Fibroblast of peridontal ligament (primary cell): ENCODE results near the gene DIAPH2.
"Not testable (repeated sequence)": the region's sequence is repeated elsewhere in the genome, so short reads cannot be mapped to it uniquely, and the experiment has no call there.

Experiments
- DNase-seq: peaks from one replicate; pipeline ENCODE4 v3.0.0-alpha.2; 2010; ENCODE audit errors: extremely low read depth

The DIAPH2 gene

GRCh38 chrX:96719161-96719875 is 34.7 kb downstream of the DIAPH2 start:
- no peak for DNase-seq

GRCh38 chrX:96721354-96721753 is 36.7 kb downstream of the DIAPH2 start:
- peak; percentile 18 for DNase-seq

GRCh38 chrX:96722781-96723180 is 38.1 kb downstream of the DIAPH2 start:
- DNase-seq = no peak

DNA sequence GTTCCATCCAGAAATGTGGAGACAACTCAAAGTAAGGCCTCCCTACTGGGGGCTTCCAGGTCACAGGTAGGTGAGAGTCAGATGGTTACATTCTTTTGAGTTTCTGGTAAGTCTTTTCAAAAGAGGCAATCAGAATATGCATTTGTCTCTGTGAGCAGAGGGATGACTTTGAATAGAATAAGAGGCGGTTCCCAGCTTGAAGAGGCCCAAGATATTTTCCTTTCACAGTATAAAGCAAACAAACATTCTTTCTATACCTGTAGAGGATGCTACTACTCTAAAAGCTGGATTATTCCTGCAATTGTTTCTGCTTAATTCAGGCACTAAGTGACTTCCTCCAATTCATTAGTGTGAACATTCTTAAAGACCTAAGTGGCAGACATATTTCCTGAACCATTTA is 44.4 kb downstream of the DIAPH2 start:
- no peak for DNase-seq

DNA sequence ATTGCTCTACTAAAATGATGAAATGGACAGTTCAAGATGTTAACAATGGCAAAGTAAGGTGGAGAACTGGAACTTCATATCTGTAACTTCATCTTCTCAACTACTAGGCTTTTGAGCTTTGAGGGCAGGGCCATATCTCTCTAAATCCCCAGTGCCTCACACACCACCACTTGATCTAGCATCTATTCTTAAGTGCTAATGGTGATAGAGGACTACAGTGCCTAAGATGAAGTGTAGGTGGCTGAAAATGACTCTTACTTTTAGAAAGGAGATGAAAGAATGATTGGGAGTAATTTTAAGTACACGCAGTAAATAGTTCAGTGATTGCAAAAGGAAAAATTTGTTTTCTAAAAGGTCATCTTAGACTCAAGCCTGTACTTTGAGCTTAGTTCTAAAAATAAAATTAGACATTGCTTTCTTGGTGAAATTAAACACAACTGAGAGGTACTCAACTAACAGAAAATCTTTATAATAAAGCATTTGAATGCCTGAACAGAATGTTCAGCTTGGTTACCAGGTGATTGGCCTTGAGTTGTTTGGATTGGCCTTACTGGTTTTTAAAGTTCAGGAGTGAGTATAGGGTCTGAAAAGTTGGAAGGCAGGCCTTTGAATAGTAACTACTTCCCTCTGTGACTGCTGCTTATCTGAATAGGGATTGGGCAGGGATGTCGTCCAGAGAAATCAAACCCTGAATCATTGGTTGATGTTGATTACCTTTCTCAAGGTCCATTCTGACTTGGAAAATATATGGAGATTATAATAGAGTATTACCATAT is 45.4 kb downstream of the DIAPH2 start:
- DNase-seq = no peak

GRCh38 chrX:96731000-96731399 is 46.4 kb downstream of the DIAPH2 start:
- not testable (repeated sequence) for DNase-seq

- no peak for DNase-seq
These were observed 58.9 kb downstream of the DIAPH2 start for GRCh38 chrX:96743367-96744073.

DNA sequence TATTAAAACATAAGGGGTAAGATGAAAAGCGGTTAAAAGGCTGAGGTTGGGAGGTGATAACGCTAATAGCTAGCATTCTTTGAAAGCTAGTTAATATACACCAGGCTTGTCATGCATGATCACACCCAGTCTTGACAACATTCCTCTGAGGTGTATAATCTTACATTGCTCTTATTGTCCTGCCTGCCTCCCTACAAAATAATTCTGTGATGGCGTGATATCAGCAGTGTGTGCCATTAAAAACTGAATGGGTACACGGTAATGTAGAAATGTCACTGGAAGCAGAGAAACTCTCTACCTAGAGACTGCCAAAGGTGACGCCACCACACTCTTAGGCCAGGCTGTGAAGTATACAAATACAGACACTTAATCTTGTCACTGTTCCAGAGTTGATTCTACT is 68.1 kb downstream of the DIAPH2 start:
- DNase-seq = no peak

- no peak for DNase-seq
These were observed 68.6 kb downstream of the DIAPH2 start for GRCh38 chrX:96753230-96753629.

DNA sequence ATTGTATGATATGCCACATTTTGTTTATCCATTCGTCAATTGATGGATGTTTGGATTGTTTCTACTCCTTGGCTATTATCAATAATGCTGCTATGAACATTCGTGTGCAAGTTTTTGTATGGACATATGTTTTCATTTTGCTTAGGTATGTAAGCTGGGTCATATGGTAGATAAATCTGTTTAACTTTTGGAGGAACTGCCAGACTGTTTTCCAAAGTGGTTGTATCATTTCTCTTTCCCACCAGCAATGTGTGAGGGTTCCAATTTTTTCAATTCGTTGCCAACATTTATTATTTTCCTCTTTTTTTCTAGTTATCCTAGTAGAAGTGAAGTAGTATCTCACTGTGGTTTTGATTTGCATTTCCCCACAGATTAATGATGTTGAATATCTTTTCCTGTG is 71.8 kb downstream of the DIAPH2 start:
- DNase-seq = peak; percentile 10

GRCh38 chrX:96761566-96761965 is 76.9 kb downstream of the DIAPH2 start:
- no peak for DNase-seq

GRCh38 chrX:96763608-96764007 is 79.0 kb downstream of the DIAPH2 start:
- DNase-seq = no peak

GRCh38 chrX:96764864-96765263 is 80.2 kb downstream of the DIAPH2 start:
- DNase-seq = no peak

DNA sequence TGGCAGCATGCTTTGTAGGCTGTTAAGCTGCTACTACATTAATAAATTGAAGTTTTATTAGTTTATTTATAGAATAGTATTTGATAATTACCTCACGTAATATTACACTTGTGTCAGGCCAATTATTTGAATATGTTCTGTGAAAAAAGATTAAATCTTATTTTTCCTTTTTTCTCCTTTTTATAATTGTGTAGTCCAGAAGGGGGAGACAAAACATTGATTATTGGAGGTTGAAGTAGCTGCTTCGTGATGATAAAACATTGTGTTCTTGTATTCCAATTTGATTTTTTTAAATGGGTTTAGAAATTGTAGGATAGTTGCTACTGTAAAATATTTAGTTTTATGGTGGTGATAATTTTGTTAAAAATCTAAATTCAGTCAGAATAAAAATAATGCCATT is 85.7 kb downstream of the DIAPH2 start:
- peak; percentile 44 for DNase-seq

- DNase-seq = no peak
These were observed 86.8 kb downstream of the DIAPH2 start for GRCh38 chrX:96771486-96771885.

DNA sequence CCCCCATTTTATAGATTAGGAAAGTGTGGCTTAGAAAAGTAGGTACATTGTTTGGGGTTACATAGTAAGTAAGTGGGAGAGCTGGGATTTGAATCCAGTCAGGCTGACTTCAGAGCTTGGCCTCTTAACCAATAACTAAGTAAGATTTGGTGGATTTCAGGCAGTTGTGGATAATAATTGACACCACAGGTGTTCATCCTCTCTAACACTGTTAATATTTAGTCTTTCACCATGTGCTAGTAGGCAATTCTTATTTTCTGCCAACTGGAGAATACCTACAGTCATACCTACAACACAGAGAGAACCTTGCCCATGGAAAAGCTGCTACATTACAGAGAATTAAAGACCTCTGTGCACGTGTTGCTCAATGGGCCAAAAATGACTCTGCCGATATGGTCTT is 89.5 kb downstream of the DIAPH2 start:
- DNase-seq = no peak

DNA sequence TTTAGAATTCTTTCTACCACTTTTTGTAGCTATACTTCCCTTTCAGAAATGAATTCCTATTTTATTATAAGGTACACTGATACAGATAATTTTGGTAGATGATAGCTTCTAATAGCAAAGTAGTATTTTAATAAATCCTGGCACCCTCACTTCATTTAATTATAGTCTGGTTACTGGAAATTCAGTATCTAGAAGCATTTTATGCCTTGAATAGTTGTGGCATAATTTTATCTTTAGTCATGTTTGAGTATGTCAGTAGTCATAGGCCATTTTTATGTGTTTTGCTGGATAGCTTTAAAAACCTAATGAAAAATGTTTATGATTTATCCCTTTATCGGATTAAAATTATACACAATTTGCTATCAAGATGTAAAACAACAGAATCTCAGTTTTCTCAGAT is 92.3 kb downstream of the DIAPH2 start:
- peak; percentile 19 for DNase-seq

- peak; percentile 52 for DNase-seq
These were observed 106.9 kb downstream of the DIAPH2 start for GRCh38 chrX:96791559-96791958.

- no peak for DNase-seq
These were observed 107.4 kb downstream of the DIAPH2 start for GRCh38 chrX:96792047-96792446.

GRCh38 chrX:96798982-96799381 is 114.3 kb downstream of the DIAPH2 start:
- no peak for DNase-seq

- no peak for DNase-seq
These were observed 122.7 kb downstream of the DIAPH2 start for GRCh38 chrX:96807318-96807717.

GRCh38 chrX:96820935-96821334 is 136.3 kb downstream of the DIAPH2 start:
- no peak for DNase-seq

- DNase-seq = no peak
These were observed 139.5 kb downstream of the DIAPH2 start for GRCh38 chrX:96824166-96824565.
